Activated CD4-positive, alpha-beta T cell treated with anti-CD3 and anti-CD28 coated beads, Interleukin-2, amount 10 ng/mL, durations not matched to agents 24 days and 14 days (primary cell): ENCODE data around the gene RAB31. TPM values are rescaled to one million over a fixed set of nuclear protein-coding genes. Genes with fewer than 3 reads are reported as not detected.

Source experiments
- DNase-seq: peaks from one replicate; pipeline ENCODE4 v3.0.0; 2022
- H3K27ac Mint-ChIP-seq: one replicate; pipeline ENCODE4 v1.8.0; 2022; ENCODE audit warnings: mild to moderate bottlenecking, mixed read lengths
- H3K27me3 Mint-ChIP-seq: one replicate; pipeline ENCODE4 v1.8.0; 2022; ENCODE audit warnings: mixed read lengths
- H3K36me3 Mint-ChIP-seq: one replicate; pipeline ENCODE4 v1.8.0; 2022; ENCODE audit warnings: low read depth, mild to moderate bottlenecking, mixed read lengths
- H3K4me1 Mint-ChIP-seq: one replicate; pipeline ENCODE4 v1.8.0; 2021; ENCODE audit warnings: mixed read lengths
- H3K4me3 Mint-ChIP-seq: one replicate; pipeline ENCODE4 v1.8.0; 2022; ENCODE audit warnings: mild to moderate bottlenecking, moderate library complexity, mixed read lengths
- H3K9me3 Mint-ChIP-seq: one replicate; pipeline ENCODE4 v1.8.0; 2021; ENCODE audit warnings: mixed read lengths
- intact Hi-C: fragments of 100-400 bp; cut with micrococcal nuclease; formaldehyde crosslinking; loops from one replicate; pipeline ENCODE4 v1.15.1; 2023
- total RNA-seq: library from RNA; stranded (reverse); gene quantifications from 2 replicates; pipeline ENCODE4 v1.2.3, GENCODE V29; 2022

Gene RAB31
- total RNA-seq, 1 donor from 2014 or later: not detected

GRCh38 chr18:9861933-9862332, 153.8 kb downstream of the RAB31 start:
- Mint-ChIP-seq H3K36me3 (peaks cover 1% of the 10 kb centered on the region), H3K4me3 (peak overlapping the region; percentile 7), H3K27me3 (peaks cover 2% of the 10 kb centered on the region), H3K9me3 (peaks cover 19% of the 10 kb centered on the region), H3K27ac (peak overlapping the region; percentile 88), H3K4me1 (peaks cover 5% of the 10 kb centered on the region)
- intact Hi-C loops: loop anchor here (1.0 kb wide), 1 partner anchor 53 kb away; no protein-coding TSS in a partner anchor
- no peak for DNase-seq

GRCh38 chr18:9862686-9863085, 154.6 kb downstream of the RAB31 start:
- Mint-ChIP-seq H3K4me1 (peaks cover 5% of the 10 kb centered on the region), H3K36me3 (peaks cover 1% of the 10 kb centered on the region), H3K4me3 (no peak overlapping the region), H3K9me3 (peaks cover 19% of the 10 kb centered on the region), H3K27ac (no peak overlapping the region), H3K27me3 (peaks cover 2% of the 10 kb centered on the region)
- intact Hi-C loops: loop anchor here (1.0 kb wide), 1 partner anchor 53 kb away; no protein-coding TSS in a partner anchor
- DNase-seq: no peak

- Mint-ChIP-seq H3K9me3 (peaks cover 19% of the 10 kb centered on the region), H3K36me3 (peaks cover 1% of the 10 kb centered on the region), H3K4me3 (no peak overlapping the region), H3K27me3 (peaks cover 2% of the 10 kb centered on the region), H3K4me1 (peaks cover 5% of the 10 kb centered on the region), H3K27ac (no peak overlapping the region)
- intact Hi-C loops: no loop called here
- DNase-seq: no peak
Measured at GRCh38 chr18:9863282-9863681, 155.2 kb downstream of the RAB31 start.

GRCh38 chr18:9865764-9866490, 157.8 kb downstream of the RAB31 start:
- peaks cover 19% of the 10 kb centered on the region for H3K9me3 Mint-ChIP-seq
- intact Hi-C loops: no loop called here
- no peak overlapping the region for H3K27ac Mint-ChIP-seq
- H3K4me3 Mint-ChIP-seq: no peak overlapping the region
- no peak for DNase-seq
- no peaks in the 10 kb centered on the region for H3K27me3 Mint-ChIP-seq
- H3K4me1 Mint-ChIP-seq: peaks cover 17% of the 10 kb centered on the region
- peaks cover 1% of the 10 kb centered on the region for H3K36me3 Mint-ChIP-seq

GRCh38 chr18:9866627-9867026, 158.5 kb downstream of the RAB31 start:
- intact Hi-C loops: no loop called here
- Mint-ChIP-seq H3K9me3 (peaks cover 17% of the 10 kb centered on the region), H3K4me3 (no peak overlapping the region), H3K27me3 (no peaks in the 10 kb centered on the region), H3K4me1 (peaks cover 17% of the 10 kb centered on the region), H3K36me3 (peaks cover 1% of the 10 kb centered on the region), H3K27ac (no peak overlapping the region)
- DNase-seq: no peak

GRCh38 chr18:9867071-9867594, 159.0 kb downstream of the RAB31 start:
- Mint-ChIP-seq H3K27me3 (no peaks in the 10 kb centered on the region), H3K4me3 (no peak overlapping the region), H3K4me1 (peaks cover 15% of the 10 kb centered on the region), H3K9me3 (peaks cover 16% of the 10 kb centered on the region), H3K36me3 (peaks cover 1% of the 10 kb centered on the region), H3K27ac (no peak overlapping the region)
- DNase-seq: no peak
- intact Hi-C loops: no loop called here

GRCh38 chr18:9868857-9869714, 161.0 kb downstream of the RAB31 start:
- Mint-ChIP-seq H3K4me3 (no peak overlapping the region), H3K4me1 (peaks cover 12% of the 10 kb centered on the region)
- intact Hi-C loops: no loop called here

GRCh38 chr18:9869715-9870430, 161.8 kb downstream of the RAB31 start:
- peaks cover 13% of the 10 kb centered on the region for H3K9me3 Mint-ChIP-seq
- H3K27me3 Mint-ChIP-seq: no peaks in the 10 kb centered on the region
- intact Hi-C loops: no loop called here
- peaks cover 1% of the 10 kb centered on the region for H3K36me3 Mint-ChIP-seq
- no peak overlapping the region for H3K27ac Mint-ChIP-seq
- no peak overlapping the region for H3K4me3 Mint-ChIP-seq
- DNase-seq: no peak
- H3K4me1 Mint-ChIP-seq: peaks cover 12% of the 10 kb centered on the region

More at GRCh38 chr18:9868857-9869714, 161.0 kb downstream of the RAB31 start:
- no peak overlapping the region for H3K27ac Mint-ChIP-seq
- peaks cover 16% of the 10 kb centered on the region for H3K9me3 Mint-ChIP-seq
- H3K27me3 Mint-ChIP-seq: no peaks in the 10 kb centered on the region
- peaks cover 1% of the 10 kb centered on the region for H3K36me3 Mint-ChIP-seq
- no peak for DNase-seq

- DNase-seq: no peak
- H3K9me3 Mint-ChIP-seq: peaks cover 8% of the 10 kb centered on the region
- H3K27ac Mint-ChIP-seq: no peak overlapping the region
- peaks cover 12% of the 10 kb centered on the region for H3K4me1 Mint-ChIP-seq
- H3K4me3 Mint-ChIP-seq: no peak overlapping the region
- H3K27me3 Mint-ChIP-seq: no peaks in the 10 kb centered on the region
- H3K36me3 Mint-ChIP-seq: peaks cover 1% of the 10 kb centered on the region
- intact Hi-C loops: no loop called here
Measured at GRCh38 chr18:9870431-9871008, 162.4 kb downstream of the RAB31 start.

GRCh38 chr18:9871244-9871746, 163.2 kb downstream of the RAB31 start:
- Mint-ChIP-seq H3K27ac (no peak overlapping the region), H3K36me3 (no peaks in the 10 kb centered on the region), H3K9me3 (peaks cover under 1% of the 10 kb centered on the region), H3K27me3 (no peaks in the 10 kb centered on the region), H3K4me3 (no peak overlapping the region), H3K4me1 (peaks cover 12% of the 10 kb centered on the region)
- intact Hi-C loops: no loop called here
- no peak for DNase-seq

GRCh38 chr18:9872823-9873222, 164.7 kb downstream of the RAB31 start:
- intact Hi-C loops: no loop called here
- DNase-seq: no peak
- Mint-ChIP-seq H3K27me3 (no peaks in the 10 kb centered on the region), H3K36me3 (no peaks in the 10 kb centered on the region), H3K4me1 (peaks cover 24% of the 10 kb centered on the region), H3K4me3 (no peak overlapping the region), H3K27ac (no peak overlapping the region), H3K9me3 (no peaks in the 10 kb centered on the region)

GRCh38 chr18:9874728-9875127, 166.6 kb downstream of the RAB31 start:
- intact Hi-C loops: no loop called here
- H3K4me1 Mint-ChIP-seq: peaks cover 19% of the 10 kb centered on the region
- H3K9me3 Mint-ChIP-seq: no peaks in the 10 kb centered on the region
- no peak overlapping the region for H3K4me3 Mint-ChIP-seq
- no peak overlapping the region for H3K27ac Mint-ChIP-seq
- no peaks in the 10 kb centered on the region for H3K36me3 Mint-ChIP-seq
- DNase-seq: no peak
- no peaks in the 10 kb centered on the region for H3K27me3 Mint-ChIP-seq

- intact Hi-C loops: no loop called here
- no peaks in the 10 kb centered on the region for H3K36me3 Mint-ChIP-seq
- H3K27ac Mint-ChIP-seq: no peak overlapping the region
- DNase-seq: no peak
- H3K4me1 Mint-ChIP-seq: peaks cover 12% of the 10 kb centered on the region
- no peaks in the 10 kb centered on the region for H3K27me3 Mint-ChIP-seq
- H3K9me3 Mint-ChIP-seq: no peaks in the 10 kb centered on the region
- no peak overlapping the region for H3K4me3 Mint-ChIP-seq
Measured at GRCh38 chr18:9876212-9876866, 168.2 kb downstream of the RAB31 start.
